Thymus (tissue), 11 donors: ENCODE results near the gene PLA2R1. TPM values are rescaled to one million over a fixed set of nuclear protein-coding genes. Genes with fewer than 3 reads are reported as not detected.

Experiments used
- DNase-seq, 9 donors: peaks; one replicate each; pipeline ENCODE4 v3.0.0-alpha.2; 2013; ENCODE audit warnings: low spot score in 9 of 9, low read depth in 6 of 9, missing footprints in 1 of 9
- H3K27ac ChIP-seq, 2 donors: one replicate each; pipeline ENCODE4 v1.5.1; 2013; ENCODE audit warnings: control low read depth in 1 of 2, low read depth in 1 of 2, low read length in 1 of 2, mild to moderate bottlenecking in 1 of 2, moderate library complexity in 1 of 2
- H3K27me3 ChIP-seq, 2 donors: one replicate each; pipeline ENCODE4 v1.5.1; 2013; ENCODE audit warnings: low read length in 1 of 2; ENCODE audit not compliant: control insufficient read depth in 2 of 2, insufficient read depth in 1 of 2
- H3K36me3 ChIP-seq, 2 donors: one replicate each; pipeline ENCODE4 v1.5.1; 2013; ENCODE audit warnings: low read length in 1 of 2, mild to moderate bottlenecking in 1 of 2, moderate library complexity in 1 of 2; ENCODE audit not compliant: control insufficient read depth in 2 of 2, insufficient read depth in 2 of 2
- H3K4me1 ChIP-seq, 2 donors: one replicate each; pipeline ENCODE4 v1.5.1; 2013; ENCODE audit warnings: low read length in 2 of 2; ENCODE audit not compliant: control insufficient read depth in 2 of 2, insufficient read depth in 2 of 2
- H3K4me3 ChIP-seq, 2 donors: one replicate each; pipeline ENCODE4 v1.5.1; 2013; ENCODE audit warnings: low read length in 2 of 2, control low read depth in 1 of 2, mild to moderate bottlenecking in 1 of 2
- H3K9me3 ChIP-seq, 2 donors: one replicate each; pipeline ENCODE4 v1.5.1; 2013; ENCODE audit warnings: low read length in 1 of 2, mild to moderate bottlenecking in 1 of 2; ENCODE audit not compliant: control insufficient read depth in 2 of 2, insufficient read depth in 1 of 2
- WGBS: extraction: QIAGEN DNeasy Blood & Tissue Kit; methylation state at CpG from one replicate; pipeline ENCODE4 v1.1.7; 2013; 5-methylcytosine and 5-hydroxymethylcytosine counted together
- polyA plus RNA-seq: library from polyadenylated mRNA; stranded (reverse); fragments of 200-250 nt; gene quantifications from one replicate; pipeline ENCODE4 v1.2.3, GENCODE V29; 2013
- total RNA-seq: library from RNA; stranded (reverse); fragments of 120-200 nt; gene quantifications from one replicate; pipeline ENCODE4 v1.2.4, GENCODE V29; 2013
- donor health status: healthy.

PLA2R1 gene
- total and polyA plus RNA-seq, 2 donors: 0.90 to 2.7 TPM

- H3K36me3 ChIP-seq: no peaks in the 10 kb centered on the region
- DNase-seq: no peak
- peaks cover 0 to 5% of the 10 kb centered on the region in 2 donors for H3K27me3 ChIP-seq
- 96% methylated on average over 7 of the region's 7 CpGs for whole genome bisulfite sequencing
- H3K4me1 ChIP-seq: no peaks in the 10 kb centered on the region
- no peak overlapping the region for H3K4me3 ChIP-seq
- H3K9me3 ChIP-seq: no peaks in the 10 kb centered on the region
- no peak overlapping the region for H3K27ac ChIP-seq
Observed at GRCh38 chr2:160055726-160056108, 6.7 kb downstream of the PLA2R1 start.

GRCh38 chr2:160054984-160055725 is 7.3 kb downstream of the PLA2R1 start:
- DNase-seq: no peak
- Histone ChIP-seq H3K27me3 (no peaks in the 10 kb centered on the region), H3K27ac (no peak overlapping the region), H3K9me3 (no peaks in the 10 kb centered on the region), H3K4me3 (no peak overlapping the region), H3K4me1 (no peaks in the 10 kb centered on the region), H3K36me3 (no peaks in the 10 kb centered on the region)
- 95% methylated on average over 7 of the region's 7 CpGs for WGBS

GRCh38 chr2:160053946-160054345 is 8.5 kb downstream of the PLA2R1 start:
- Histone ChIP-seq H3K36me3 (no peaks in the 10 kb centered on the region), H3K4me1 (no peaks in the 10 kb centered on the region), H3K9me3 (no peaks in the 10 kb centered on the region), H3K4me3 (no peak overlapping the region), H3K27ac (no peak overlapping the region), H3K27me3 (no peaks in the 10 kb centered on the region)
- 96% methylated on average over 2 of the region's 2 CpGs for WGBS
- DNase-seq: no peak

DNA sequence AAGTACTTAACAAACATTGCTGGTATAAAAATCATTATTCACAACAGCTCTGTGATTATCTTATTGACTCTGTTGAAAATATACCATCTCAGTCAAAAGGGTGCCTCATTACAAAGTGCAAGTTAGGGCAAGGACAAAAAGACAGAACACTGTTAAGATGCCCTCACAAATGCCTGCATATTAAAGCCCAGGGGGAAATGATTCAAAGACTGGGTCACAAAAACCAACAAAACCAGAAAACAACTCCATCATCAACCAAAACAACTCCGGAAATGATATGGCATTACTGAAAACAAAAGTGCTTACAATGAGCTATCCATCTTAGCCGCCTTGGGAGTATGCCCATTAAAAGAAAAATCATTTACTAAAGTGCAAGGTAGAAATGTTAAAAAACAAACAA is 9.9 kb downstream of the PLA2R1 start:
- no peak for DNase-seq
- no peak overlapping the region for H3K27ac ChIP-seq
- no peak overlapping the region for H3K4me3 ChIP-seq
- no peaks in the 10 kb centered on the region for H3K27me3 ChIP-seq
- H3K36me3 ChIP-seq: no peaks in the 10 kb centered on the region
- no peaks in the 10 kb centered on the region for H3K9me3 ChIP-seq
- 97% methylated on average over 2 of the region's 2 CpGs for WGBS
- H3K4me1 ChIP-seq: no peaks in the 10 kb centered on the region

DNA sequence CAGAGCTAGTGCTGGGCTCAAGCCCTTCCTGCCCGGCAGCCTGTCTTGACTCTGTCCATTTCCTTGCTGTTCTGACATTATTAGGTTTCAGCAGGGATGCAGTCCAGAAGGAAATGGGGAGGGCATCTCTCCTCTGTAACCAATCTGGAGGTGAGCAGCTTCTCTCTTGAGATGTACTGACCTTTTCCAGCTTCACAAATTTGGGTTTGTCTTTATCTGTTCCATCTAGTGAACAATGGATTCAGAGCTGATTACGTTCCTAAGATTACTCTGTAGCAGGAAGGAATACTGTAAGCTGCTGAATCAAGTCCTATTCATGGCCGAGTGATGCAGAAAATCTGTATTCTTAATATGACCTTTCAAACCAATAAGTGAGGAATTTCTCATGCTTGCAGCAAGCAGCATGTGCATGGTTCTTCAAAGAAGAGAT is 11.0 kb downstream of the PLA2R1 start:
- Histone ChIP-seq H3K9me3 (no peaks in the 10 kb centered on the region), H3K4me3 (no peak overlapping the region), H3K27ac (no peak overlapping the region), H3K27me3 (no peaks in the 10 kb centered on the region), H3K36me3 (no peaks in the 10 kb centered on the region), H3K4me1 (no peaks in the 10 kb centered on the region)
- 94% methylated on average over 3 of the region's 3 CpGs for WGBS
- DNase-seq: no peak

DNA sequence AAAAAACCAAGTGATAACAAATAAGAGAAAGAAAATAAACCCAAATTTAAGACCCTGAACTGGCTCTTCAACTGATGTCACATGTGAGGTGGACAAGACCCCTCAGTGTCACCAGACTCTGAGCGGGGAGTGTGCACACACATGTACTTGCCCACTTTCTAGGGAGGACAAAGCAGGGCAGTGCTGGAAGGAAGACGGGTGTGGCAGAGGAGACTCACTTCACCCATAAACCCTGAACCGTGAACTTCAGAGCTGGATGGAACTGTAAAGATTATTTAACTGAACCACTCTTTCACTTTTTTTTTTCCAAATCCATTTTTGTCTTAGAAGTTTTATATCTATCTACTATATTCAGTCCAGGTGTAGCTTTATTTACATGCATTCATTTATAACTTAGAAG is 12.3 kb downstream of the PLA2R1 start:
- Histone ChIP-seq H3K4me1 (no peaks in the 10 kb centered on the region), H3K27me3 (no peaks in the 10 kb centered on the region), H3K9me3 (no peaks in the 10 kb centered on the region), H3K4me3 (no peak overlapping the region), H3K27ac (no peak overlapping the region), H3K36me3 (no peaks in the 10 kb centered on the region)
- 95% methylated on average over 3 of the region's 3 CpGs for WGBS
- DNase-seq: no peak

DNA sequence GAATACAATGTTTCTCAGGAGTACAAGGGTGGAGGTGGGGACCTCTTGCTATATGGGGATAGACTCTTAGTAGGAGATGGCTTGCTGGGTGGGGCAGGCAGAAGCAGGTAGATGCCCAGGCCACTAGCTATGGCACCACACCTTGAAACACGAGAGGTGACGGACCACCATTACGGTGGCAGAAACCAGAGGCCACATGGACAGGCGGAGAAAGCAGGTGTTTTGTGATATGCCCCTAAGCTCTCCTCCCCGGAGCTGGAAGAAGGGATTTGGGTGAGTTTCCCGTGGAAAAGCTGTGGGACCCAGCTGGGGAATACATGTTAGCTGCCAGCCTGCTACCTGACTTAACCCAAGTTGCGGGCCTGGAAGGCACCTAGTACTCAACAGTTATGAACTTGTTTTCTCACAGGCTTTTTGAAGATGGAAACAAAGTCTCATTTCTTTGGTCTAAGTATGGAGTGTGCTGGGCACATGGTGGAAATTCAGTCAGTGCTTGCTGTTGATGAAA is 16.7 kb downstream of the PLA2R1 start:
- DNase-seq: no peak
- peaks cover 0 to 4% of the 10 kb centered on the region in 2 donors for H3K9me3 ChIP-seq

DNA sequence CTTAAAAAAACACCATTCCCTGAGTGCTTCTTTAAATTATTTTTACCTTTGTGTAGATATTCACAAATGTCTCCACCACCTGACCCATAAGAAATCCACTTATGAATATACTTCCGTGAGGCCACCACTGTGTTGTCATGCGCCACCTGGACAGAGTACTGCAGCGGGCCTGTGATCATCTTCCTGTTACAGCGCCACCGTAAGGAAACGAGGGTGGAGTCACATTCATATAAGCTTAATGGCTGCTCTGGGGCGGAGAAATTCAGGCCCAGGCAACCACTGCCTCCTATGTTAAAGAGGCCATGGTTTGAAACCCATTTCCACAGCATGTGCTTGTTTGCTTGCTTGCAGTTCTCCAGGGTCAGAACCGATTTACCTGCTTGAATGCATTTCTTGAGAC is 17.7 kb downstream of the PLA2R1 start:
- no peaks in the 10 kb centered on the region for H3K36me3 ChIP-seq
- WGBS: 98% methylated on average over 8 of the region's 8 CpGs

More for the DNA sequence above, 16.7 kb downstream of the PLA2R1 start:
- H3K27ac ChIP-seq: no peak overlapping the region
- no peak overlapping the region for H3K4me3 ChIP-seq
- 81% methylated on average over 7 of the region's 7 CpGs for WGBS
- no peaks in the 10 kb centered on the region for H3K4me1 ChIP-seq
- H3K27me3 ChIP-seq: no peaks in the 10 kb centered on the region
- H3K36me3 ChIP-seq: no peaks in the 10 kb centered on the region

GRCh38 chr2:160043265-160043664 is 19.1 kb downstream of the PLA2R1 start:
- H3K4me1 ChIP-seq: no peaks in the 10 kb centered on the region
- H3K9me3 ChIP-seq: peaks cover 0 to 4% of the 10 kb centered on the region in 2 donors
- no peaks in the 10 kb centered on the region for H3K27me3 ChIP-seq
- H3K36me3 ChIP-seq: no peaks in the 10 kb centered on the region
- H3K27ac ChIP-seq: no peak overlapping the region
- no peak for DNase-seq
- 88% methylated on average over 5 of the region's 5 CpGs for WGBS
- H3K4me3 ChIP-seq: no peak overlapping the region

More for the DNA sequence above, 17.7 kb downstream of the PLA2R1 start:
- Histone ChIP-seq H3K4me3 (no peak overlapping the region), H3K27me3 (no peaks in the 10 kb centered on the region), H3K4me1 (no peaks in the 10 kb centered on the region), H3K9me3 (peaks cover 0 to 4% of the 10 kb centered on the region in 2 donors), H3K27ac (no peak overlapping the region)
- no peak for DNase-seq
